ENCODE measurements around the gene ATP11C.

The ATP11C gene

GRCh38 chrX:139802048-139802447 lies 130.8 kb downstream of the ATP11C start:
- DNase-seq (ENCODE audit: low read depth) = no peak

GRCh38 chrX:139801397-139801813 lies 131.4 kb downstream of the ATP11C start:
- DNase-seq (ENCODE audit: low read depth) = no peak

- no peak for DNase-seq (ENCODE audit: low read depth)
Measured at GRCh38 chrX:139798701-139799100, 134.2 kb downstream of the ATP11C start.

- no peak for DNase-seq (ENCODE audit: low read depth)
Measured at GRCh38 chrX:139795196-139795595, 137.7 kb downstream of the ATP11C start.

- DNase-seq (ENCODE audit: low read depth) = no peak
Measured at GRCh38 chrX:139787601-139788000, 145.3 kb downstream of the ATP11C start.

- no peak for DNase-seq (ENCODE audit: low read depth)
Measured at GRCh38 chrX:139784807-139785206, 148.0 kb downstream of the ATP11C start.

GRCh38 chrX:139783959-139784358 lies 148.9 kb downstream of the ATP11C start:
- no peak for DNase-seq (ENCODE audit: low read depth)

GRCh38 chrX:139783030-139783429 lies 149.8 kb downstream of the ATP11C start:
- no peak for DNase-seq (ENCODE audit: low read depth)

- DNase-seq (ENCODE audit: low read depth) = no peak
Measured at GRCh38 chrX:139776599-139776998, 156.3 kb downstream of the ATP11C start.

GRCh38 chrX:139770366-139770765 lies 162.5 kb downstream of the ATP11C start:
- no peak for DNase-seq (ENCODE audit: low read depth)

- DNase-seq (ENCODE audit: low read depth) = no peak
Measured at GRCh38 chrX:139766545-139766983, 166.3 kb downstream of the ATP11C start.

- DNase-seq (ENCODE audit: low read depth) = no peak
Measured at GRCh38 chrX:139762400-139763183, 170.3 kb downstream of the ATP11C start.

GRCh38 chrX:139759637-139760036 lies 173.2 kb downstream of the ATP11C start:
- DNase-seq (ENCODE audit: low read depth) = no peak

- DNase-seq (ENCODE audit: low read depth) = no peak
Measured at GRCh38 chrX:139758809-139759208, 174.0 kb downstream of the ATP11C start.

- no peak for DNase-seq (ENCODE audit: low read depth)
Measured at GRCh38 chrX:139758250-139758649, 174.6 kb downstream of the ATP11C start.

GRCh38 chrX:139751053-139751452 lies 181.8 kb downstream of the ATP11C start:
- no peak for DNase-seq (ENCODE audit: low read depth)

- DNase-seq (ENCODE audit: low read depth) = no peak
Measured at GRCh38 chrX:139750390-139750789, 182.5 kb downstream of the ATP11C start.

- no peak for DNase-seq (ENCODE audit: low read depth)
Measured at GRCh38 chrX:139739138-139739537, 193.7 kb downstream of the ATP11C start.

GRCh38 chrX:139738581-139738980 lies 194.3 kb downstream of the ATP11C start:
- DNase-seq (ENCODE audit: low read depth) = no peak

GRCh38 chrX:139736151-139736550 lies 196.7 kb downstream of the ATP11C start:
- no peak for DNase-seq (ENCODE audit: low read depth)

GRCh38 chrX:139734996-139735395 lies 197.9 kb downstream of the ATP11C start:
- no peak for DNase-seq (ENCODE audit: low read depth)

GRCh38 chrX:139725720-139726119 lies 207.1 kb downstream of the ATP11C start:
- DNase-seq (ENCODE audit: low read depth) = no peak

GRCh38 chrX:139724626-139725025 lies 208.2 kb downstream of the ATP11C start:
- no peak for DNase-seq (ENCODE audit: low read depth)

GRCh38 chrX:139720979-139721378 lies 211.9 kb downstream of the ATP11C start:
- DNase-seq (ENCODE audit: low read depth) = no peak
